Uterus (tissue), 4 donors: Measurements from ENCODE around the gene LIMK2. TPM values are rescaled to one million over a fixed set of nuclear protein-coding genes. Genes with fewer than 3 reads are reported as not detected.

Source experiments
- DNase-seq, 2 donors: peaks; one replicate each; pipeline ENCODE4 v3.0.0-alpha.2; 2019 to 2020
- H3K27ac ChIP-seq, 2 donors: fragments of 200-600 bp; sonication (generic); 1 replicate in 1 of 2; 2 replicates in 1 of 2; pipeline ENCODE4 v1.5.1; 2016 to 2018
- H3K27me3 ChIP-seq, 2 donors: fragments of 200-600 bp; sonication (generic); one replicate each; pipeline ENCODE4 v1.5.1; 2018 to 2019; ENCODE audit warnings: control low read depth in 1 of 2
- H3K36me3 ChIP-seq, 2 donors: fragments of 200-600 bp; sonication (generic); one replicate each; pipeline ENCODE4 v1.5.1; 2019; ENCODE audit warnings: control low read depth in 1 of 2
- H3K4me1 ChIP-seq, 2 donors: fragments of 200-600 bp; sonication (generic); one replicate each; pipeline ENCODE4 v1.5.1; 2018 to 2019; ENCODE audit warnings: control low read depth in 1 of 2
- H3K4me3 ChIP-seq, 2 donors: fragments of 200-600 bp; sonication (generic); 1 replicate in 1 of 2; 2 replicates in 1 of 2; pipeline ENCODE4 v1.5.1; 2018 to 2019; ENCODE audit warnings: mild to moderate bottlenecking in 1 of 2
- H3K9me3 ChIP-seq, 2 donors: fragments of 200-600 bp; sonication (generic); one replicate each; pipeline ENCODE4 v1.5.1; 2019; ENCODE audit warnings: control low read depth in 1 of 2
- POLR2A ChIP-seq, 2 donors: fragments of 450-650 bp; IDR thresholded peaks; one replicate each; pipeline ENCODE4 v1.6.1; 2016; ENCODE audit warnings: antibody characterized with exemption in 2 of 2, mild to moderate bottlenecking in 1 of 2, moderate library complexity in 1 of 2
- intact Hi-C: fragments of 100-400 bp; cut with DNase I; formaldehyde crosslinking; loops from one replicate; pipeline ENCODE4 v1.15.1; 2023; ENCODE audit warnings: low total_unique reads
- total RNA-seq, 4 donors: library from RNA; depleted of rRNA in 3 of 4; stranded (reverse); fragments of >200 nt in 3 of 4; gene quantifications; one replicate each; pipeline versions ENCODE4 v1.1.0 to v1.2.4, GENCODE V29; 2014 to 2023
- TF ChIP-seq, protein P1 (sequence below), 4 experiments: fragments of 200-600 bp in 2 of 4; fragments of 450-650 bp in 2 of 4; sonication (generic) in 2 of 4; IDR thresholded peaks; one replicate each; pipeline ENCODE4 v1.5.1; 2016 to 2019; ENCODE audit warnings: antibody characterized with exemption in 4 of 4, mild to moderate bottlenecking in 2 of 4, moderate library complexity in 1 of 4
- donor health status: DM: yes; HTN: yes; CAD: no.

Gene LIMK2
- total RNA-seq, 4 donors from 2014 or later, result 7.2 to 52.0 (median 22.1) TPM

DNA sequence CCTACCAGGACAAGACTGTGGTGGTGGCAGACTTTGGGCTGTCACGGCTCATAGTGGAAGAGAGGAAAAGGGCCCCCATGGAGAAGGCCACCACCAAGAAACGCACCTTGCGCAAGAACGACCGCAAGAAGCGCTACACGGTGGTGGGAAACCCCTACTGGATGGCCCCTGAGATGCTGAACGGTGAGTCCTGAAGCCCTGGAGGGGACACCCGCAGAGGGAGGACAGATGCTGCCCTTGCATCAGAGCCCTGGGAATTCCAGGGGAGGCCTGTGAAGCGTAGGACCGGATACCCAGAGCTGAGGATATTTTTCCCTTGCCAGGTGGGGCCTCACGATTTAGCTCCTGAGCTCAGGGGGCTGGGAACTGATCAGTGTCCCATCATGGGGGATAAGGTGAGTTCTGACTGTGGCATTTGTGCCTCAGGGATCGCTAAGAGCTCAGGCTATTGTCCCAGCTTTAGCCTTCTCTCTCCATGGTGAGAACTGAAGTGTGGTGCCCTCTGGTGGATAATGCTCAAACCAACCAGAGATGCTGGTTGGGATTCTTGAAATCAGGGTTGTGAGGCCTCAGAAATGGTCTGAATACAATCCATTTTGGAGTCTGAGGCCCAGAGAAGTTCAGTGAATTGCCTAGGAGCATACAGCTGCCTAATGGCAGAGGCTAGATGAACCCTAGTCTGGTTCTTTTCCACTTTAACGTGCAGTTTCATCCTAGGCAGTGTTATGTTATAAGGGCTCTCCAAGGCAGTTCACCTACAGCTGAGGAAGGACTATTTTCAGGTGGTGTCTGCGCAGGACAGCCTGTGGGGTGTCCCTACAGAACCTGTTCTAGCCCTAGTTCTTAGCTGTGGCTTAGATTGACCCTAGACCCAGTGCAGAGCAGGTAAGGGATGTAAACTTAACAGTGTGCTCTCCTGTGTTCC lies 60.7 kb downstream of the LIMK2 start:
- H3K27ac ChIP-seq, result peak overlapping the region in 1 of 2 donors; percentile 55
- TF ChIP-seq, protein P1, sequence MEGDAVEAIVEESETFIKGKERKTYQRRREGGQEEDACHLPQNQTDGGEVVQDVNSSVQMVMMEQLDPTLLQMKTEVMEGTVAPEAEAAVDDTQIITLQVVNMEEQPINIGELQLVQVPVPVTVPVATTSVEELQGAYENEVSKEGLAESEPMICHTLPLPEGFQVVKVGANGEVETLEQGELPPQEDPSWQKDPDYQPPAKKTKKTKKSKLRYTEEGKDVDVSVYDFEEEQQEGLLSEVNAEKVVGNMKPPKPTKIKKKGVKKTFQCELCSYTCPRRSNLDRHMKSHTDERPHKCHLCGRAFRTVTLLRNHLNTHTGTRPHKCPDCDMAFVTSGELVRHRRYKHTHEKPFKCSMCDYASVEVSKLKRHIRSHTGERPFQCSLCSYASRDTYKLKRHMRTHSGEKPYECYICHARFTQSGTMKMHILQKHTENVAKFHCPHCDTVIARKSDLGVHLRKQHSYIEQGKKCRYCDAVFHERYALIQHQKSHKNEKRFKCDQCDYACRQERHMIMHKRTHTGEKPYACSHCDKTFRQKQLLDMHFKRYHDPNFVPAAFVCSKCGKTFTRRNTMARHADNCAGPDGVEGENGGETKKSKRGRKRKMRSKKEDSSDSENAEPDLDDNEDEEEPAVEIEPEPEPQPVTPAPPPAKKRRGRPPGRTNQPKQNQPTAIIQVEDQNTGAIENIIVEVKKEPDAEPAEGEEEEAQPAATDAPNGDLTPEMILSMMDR (IDR thresholded peaks at IDR 0.05), result peak; percentile 64 to 78 (median 73)
- no peak for TF ChIP-seq POLR2A (IDR thresholded peaks at IDR 0.05)
- H3K27me3 ChIP-seq, result no peaks in the 10 kb centered on the region
- H3K4me3 ChIP-seq, result no peak overlapping the region
- peak; percentile 56 to 65 for DNase-seq
- intact Hi-C loops, result no loop called here
- H3K9me3 ChIP-seq, result no peaks in the 10 kb centered on the region
- H3K4me1 ChIP-seq, result no peaks in the 10 kb centered on the region
- no peaks in the 10 kb centered on the region for H3K36me3 ChIP-seq

GRCh38 chr22:31274017-31274416 lies 61.9 kb downstream of the LIMK2 start:
- intact Hi-C loops, result no loop called here
- DNase-seq, result no peak
- H3K36me3 ChIP-seq, result no peaks in the 10 kb centered on the region
- TF ChIP-seq POLR2A (IDR thresholded peaks at IDR 0.05), result no peak
- TF ChIP-seq, protein P1 (IDR thresholded peaks at IDR 0.05), result no peak
- H3K27me3 ChIP-seq, result no peaks in the 10 kb centered on the region
- H3K4me1 ChIP-seq, result no peaks in the 10 kb centered on the region
- H3K4me3 ChIP-seq, result no peak overlapping the region
- no peak overlapping the region for H3K27ac ChIP-seq
- H3K9me3 ChIP-seq, result no peaks in the 10 kb centered on the region

GRCh38 chr22:31275018-31275417 lies 62.9 kb downstream of the LIMK2 start:
- intact Hi-C loops, result no loop called here
- TF ChIP-seq POLR2A (IDR thresholded peaks at IDR 0.05), result no peak
- TF ChIP-seq, protein P1 (IDR thresholded peaks at IDR 0.05), result no peak
- H3K36me3 ChIP-seq, result no peaks in the 10 kb centered on the region

GRCh38 chr22:31275576-31275975 lies 63.5 kb downstream of the LIMK2 start:
- H3K9me3 ChIP-seq, result no peaks in the 10 kb centered on the region
- TF ChIP-seq POLR2A (IDR thresholded peaks at IDR 0.05), result no peak
- TF ChIP-seq, protein P1 (IDR thresholded peaks at IDR 0.05), result no peak
- H3K36me3 ChIP-seq, result no peaks in the 10 kb centered on the region
- no peak for DNase-seq
- intact Hi-C loops, result no loop called here
- H3K27ac ChIP-seq, result no peak overlapping the region
- no peaks in the 10 kb centered on the region for H3K4me1 ChIP-seq
- no peaks in the 10 kb centered on the region for H3K27me3 ChIP-seq
- H3K4me3 ChIP-seq, result no peak overlapping the region

More at GRCh38 chr22:31275018-31275417, 62.9 kb downstream of the LIMK2 start:
- Histone ChIP-seq H3K9me3 (no peaks in the 10 kb centered on the region), H3K4me3 (no peak overlapping the region), H3K4me1 (no peaks in the 10 kb centered on the region), H3K27ac (no peak overlapping the region), H3K27me3 (no peaks in the 10 kb centered on the region)
- no peak for DNase-seq

DNA sequence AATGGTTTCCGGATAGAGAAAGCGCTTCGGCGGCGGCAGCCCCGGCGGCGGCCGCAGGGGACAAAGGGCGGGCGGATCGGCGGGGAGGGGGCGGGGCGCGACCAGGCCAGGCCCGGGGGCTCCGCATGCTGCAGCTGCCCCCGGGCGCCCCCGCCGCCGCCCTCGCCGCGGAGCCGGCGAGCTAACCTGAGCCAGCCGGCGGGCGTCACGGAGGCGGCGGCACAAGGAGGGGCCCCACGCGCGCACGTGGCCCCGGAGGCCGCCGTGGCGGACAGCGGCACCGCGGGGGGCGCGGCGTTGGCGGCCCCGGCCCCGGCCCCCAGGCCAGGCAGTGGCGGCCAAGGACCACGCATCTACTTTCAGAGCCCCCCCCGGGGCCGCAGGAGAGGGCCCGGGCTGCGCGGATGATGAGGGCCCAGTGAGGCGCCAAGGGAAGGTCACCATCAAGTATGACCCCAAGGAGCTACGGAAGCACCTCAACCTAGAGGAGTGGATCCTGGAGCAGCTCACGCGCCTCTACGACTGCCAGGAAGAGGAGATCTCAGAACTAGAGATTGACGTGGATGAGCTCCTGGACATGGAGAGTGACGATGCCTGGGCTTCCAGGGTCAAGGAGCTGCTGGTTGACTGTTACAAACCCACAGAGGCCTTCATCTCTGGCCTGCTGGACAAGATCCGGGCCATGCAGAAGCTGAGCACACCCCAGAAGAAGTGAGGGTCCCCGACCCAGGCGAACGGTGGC lies 64.5 kb downstream of the LIMK2 start:
- H3K4me3 ChIP-seq, result no peak overlapping the region
- no peaks in the 10 kb centered on the region for H3K36me3 ChIP-seq
- no peaks in the 10 kb centered on the region for H3K4me1 ChIP-seq
- no peak for DNase-seq
- no peaks in the 10 kb centered on the region for H3K27me3 ChIP-seq
- no peaks in the 10 kb centered on the region for H3K9me3 ChIP-seq
- H3K27ac ChIP-seq, result no peak overlapping the region
- intact Hi-C loops, result no loop called here
- TF ChIP-seq, protein P1 (IDR thresholded peaks at IDR 0.05), result no peak
